AG04450 (cell line): Measurements from ENCODE around the gene ACVR2B. TPM values are rescaled to one million over a fixed set of nuclear protein-coding genes. Genes with fewer than 3 reads are reported as not detected.

ENCODE experiments used
- CTCF ChIA-PET: fragments of 300-600, 350-600 bp; formaldehyde crosslinking; extraction: SDS; loops from one replicate; lab custom pipeline; 2022; ENCODE audit warnings: antibody characterized with exemption, inconsistent platforms; lab: Charles Lee
- POLR2A ChIA-PET: fragments of 350-600 bp; formaldehyde crosslinking; extraction: SDS; loops from one replicate; lab custom pipeline; 2021; ENCODE audit warnings: antibody characterized with exemption, inconsistent platforms; lab: Yijun Ruan, JAX
- DNase-seq: peaks from one replicate; pipeline ENCODE4 v3.0.0-alpha.2; 2011; ENCODE audit warnings: low read depth, low spot score
- H3K27ac ChIP-seq: one replicate; pipeline ENCODE4 v1.5.1; 2012; ENCODE audit warnings: low read depth, low read length, control low read depth
- H3K27me3 ChIP-seq: one replicate; pipeline ENCODE4 v1.6.0; 2012; ENCODE audit warnings: low read length; ENCODE audit not compliant: control insufficient read depth, insufficient read depth
- H3K4me3 ChIP-seq: 2 replicates; pipeline ENCODE4 v1.5.1; 2011; ENCODE audit warnings: mild to moderate bottlenecking, low read depth, low read length, control low read depth
- H3K9me3 ChIP-seq: 2 replicates; pipeline ENCODE4 v1.5.1; 2012; ENCODE audit warnings: low read length; ENCODE audit not compliant: control insufficient read depth, insufficient read depth
- polyA plus RNA-seq: library from polyadenylated mRNA; depleted of rRNA; stranded (reverse); fragments of >200 nt; gene quantifications from 2 replicates; pipeline ENCODE4 v1.2.3, GENCODE V29; 2011
- TF ChIP-seq, protein P1 (sequence below): IDR thresholded peaks from 2 replicates; pipeline ENCODE4 v1.5.1; 2011; ENCODE audit warnings: low read depth, low read length, control low read depth, inconsistent platforms

ACVR2B gene
- polyA plus RNA-seq, 1 experiment, result 1.0 TPM

DNA sequence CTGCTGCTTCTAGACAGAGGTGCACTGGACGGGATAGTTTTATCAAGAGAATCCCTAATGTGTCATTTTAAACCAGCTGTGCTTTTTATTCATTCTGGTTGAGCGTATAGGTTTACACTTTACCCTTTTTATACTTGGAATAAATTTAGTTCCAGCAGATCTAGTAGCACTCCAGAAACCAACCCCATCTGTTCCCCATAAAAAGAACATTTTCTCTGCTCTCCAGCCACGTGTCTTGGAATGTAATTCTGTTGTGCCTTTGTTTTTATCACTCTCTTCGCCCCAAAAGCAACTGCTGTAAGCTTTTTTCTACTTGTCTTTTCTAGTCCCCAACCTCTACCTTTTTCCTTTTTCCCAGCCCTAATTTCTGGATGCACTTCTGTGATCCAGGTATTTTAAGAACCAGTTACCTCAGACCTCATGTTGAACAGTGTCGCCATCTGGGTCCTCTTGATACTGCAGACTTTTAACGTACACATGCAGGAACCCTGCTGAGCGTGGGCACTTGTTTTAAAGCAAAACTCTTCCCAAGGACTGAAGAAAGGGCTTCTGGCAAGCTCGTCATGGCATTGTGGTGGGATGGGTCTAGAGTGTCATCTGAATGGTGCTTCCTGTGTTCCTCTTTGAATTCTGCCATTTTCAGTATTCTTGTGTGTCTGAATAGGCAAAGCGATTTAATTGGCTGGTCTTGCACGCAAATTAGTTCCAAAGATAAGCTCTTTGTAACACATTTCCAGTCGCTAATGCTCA, 36.8 kb downstream of the ACVR2B start:
- Histone ChIP-seq H3K9me3 (no peaks in the 10 kb centered on the region), H3K27me3 (no peaks in the 10 kb centered on the region), H3K4me3 (no peak overlapping the region), H3K27ac (no peak overlapping the region)
- TF ChIP-seq, protein P1, sequence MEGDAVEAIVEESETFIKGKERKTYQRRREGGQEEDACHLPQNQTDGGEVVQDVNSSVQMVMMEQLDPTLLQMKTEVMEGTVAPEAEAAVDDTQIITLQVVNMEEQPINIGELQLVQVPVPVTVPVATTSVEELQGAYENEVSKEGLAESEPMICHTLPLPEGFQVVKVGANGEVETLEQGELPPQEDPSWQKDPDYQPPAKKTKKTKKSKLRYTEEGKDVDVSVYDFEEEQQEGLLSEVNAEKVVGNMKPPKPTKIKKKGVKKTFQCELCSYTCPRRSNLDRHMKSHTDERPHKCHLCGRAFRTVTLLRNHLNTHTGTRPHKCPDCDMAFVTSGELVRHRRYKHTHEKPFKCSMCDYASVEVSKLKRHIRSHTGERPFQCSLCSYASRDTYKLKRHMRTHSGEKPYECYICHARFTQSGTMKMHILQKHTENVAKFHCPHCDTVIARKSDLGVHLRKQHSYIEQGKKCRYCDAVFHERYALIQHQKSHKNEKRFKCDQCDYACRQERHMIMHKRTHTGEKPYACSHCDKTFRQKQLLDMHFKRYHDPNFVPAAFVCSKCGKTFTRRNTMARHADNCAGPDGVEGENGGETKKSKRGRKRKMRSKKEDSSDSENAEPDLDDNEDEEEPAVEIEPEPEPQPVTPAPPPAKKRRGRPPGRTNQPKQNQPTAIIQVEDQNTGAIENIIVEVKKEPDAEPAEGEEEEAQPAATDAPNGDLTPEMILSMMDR, result no peak
- CTCF ChIA-PET, result interaction anchor here (0.8 to 3.3 kb wide), 5 partner anchors 10 to 144 kb away, joined by 3 to 17 read pairs (median 15); partner anchors contain the start of gene XYLB
- POLR2A ChIA-PET, result no interaction called here
- no peak for DNase-seq

DNA sequence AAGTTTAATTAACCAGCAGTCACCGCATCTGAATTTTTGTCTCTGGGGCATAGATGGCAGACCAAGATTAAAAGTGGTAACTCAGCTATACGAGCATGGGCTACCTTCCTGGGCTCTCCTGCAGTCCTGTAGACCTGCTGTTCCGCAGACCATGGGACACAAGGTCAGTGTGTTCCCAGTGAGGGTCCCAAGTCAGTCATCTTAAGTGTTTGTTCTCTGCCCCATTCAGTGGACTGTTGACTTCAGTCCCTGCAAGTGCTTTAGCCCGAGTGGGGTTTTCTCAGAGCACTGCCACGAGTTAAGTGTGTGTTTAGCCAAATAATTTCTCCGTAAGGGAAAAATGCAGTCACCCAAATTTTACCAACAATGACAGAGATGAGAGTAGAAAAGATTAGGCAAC, 37.5 kb downstream of the ACVR2B start:
- Histone ChIP-seq H3K27ac (no peak overlapping the region), H3K27me3 (no peaks in the 10 kb centered on the region), H3K9me3 (peaks cover under 1% of the 10 kb centered on the region; the same call in 1 of the 2 replicates), H3K4me3 (no peak overlapping the region)
- TF ChIP-seq, protein P1, result no peak
- no peak for DNase-seq
- ChIA-PET CTCF (interaction anchor here (1.4 to 3.3 kb wide), 4 partner anchors 11 to 145 kb away, joined by 3 to 17 read pairs (median 16); partner anchors contain the start of gene XYLB), POLR2A (no interaction called here)

DNA sequence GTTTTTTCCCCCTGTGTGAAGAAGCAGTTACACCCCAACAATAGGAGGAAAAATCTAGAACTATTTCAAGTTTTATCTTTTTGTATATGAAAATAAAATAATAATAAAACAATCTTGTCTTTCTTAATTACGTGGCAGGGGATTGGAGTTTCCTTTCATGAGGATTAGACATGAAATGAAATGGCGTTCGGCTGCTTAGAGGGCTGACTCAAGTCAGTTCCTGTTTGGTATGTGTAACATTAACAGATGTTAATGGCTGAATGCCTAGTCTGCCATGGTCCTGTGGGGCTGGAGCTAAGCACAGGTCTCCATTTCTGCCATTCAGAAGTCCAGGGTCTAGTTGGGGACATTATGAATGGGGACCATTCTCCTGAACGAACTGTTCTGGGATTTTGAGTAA, 39.3 kb downstream of the ACVR2B start:
- peak; percentile 49 for DNase-seq
- TF ChIP-seq, protein P1, result no peak
- peaks cover 2% of the 10 kb centered on the region; the same call in 1 of the 2 replicates for H3K9me3 ChIP-seq
- H3K4me3 ChIP-seq, result no peak overlapping the region
- ChIA-PET POLR2A (no interaction called here), CTCF (interaction anchor here (0.6 to 1.9 kb wide), 6 partner anchors 13 to 556 kb away, joined by 3 to 6 read pairs (median 4); partner anchors contain the start of gene XYLB)
- H3K27ac ChIP-seq, result no peak overlapping the region
- no peaks in the 10 kb centered on the region for H3K27me3 ChIP-seq

DNA sequence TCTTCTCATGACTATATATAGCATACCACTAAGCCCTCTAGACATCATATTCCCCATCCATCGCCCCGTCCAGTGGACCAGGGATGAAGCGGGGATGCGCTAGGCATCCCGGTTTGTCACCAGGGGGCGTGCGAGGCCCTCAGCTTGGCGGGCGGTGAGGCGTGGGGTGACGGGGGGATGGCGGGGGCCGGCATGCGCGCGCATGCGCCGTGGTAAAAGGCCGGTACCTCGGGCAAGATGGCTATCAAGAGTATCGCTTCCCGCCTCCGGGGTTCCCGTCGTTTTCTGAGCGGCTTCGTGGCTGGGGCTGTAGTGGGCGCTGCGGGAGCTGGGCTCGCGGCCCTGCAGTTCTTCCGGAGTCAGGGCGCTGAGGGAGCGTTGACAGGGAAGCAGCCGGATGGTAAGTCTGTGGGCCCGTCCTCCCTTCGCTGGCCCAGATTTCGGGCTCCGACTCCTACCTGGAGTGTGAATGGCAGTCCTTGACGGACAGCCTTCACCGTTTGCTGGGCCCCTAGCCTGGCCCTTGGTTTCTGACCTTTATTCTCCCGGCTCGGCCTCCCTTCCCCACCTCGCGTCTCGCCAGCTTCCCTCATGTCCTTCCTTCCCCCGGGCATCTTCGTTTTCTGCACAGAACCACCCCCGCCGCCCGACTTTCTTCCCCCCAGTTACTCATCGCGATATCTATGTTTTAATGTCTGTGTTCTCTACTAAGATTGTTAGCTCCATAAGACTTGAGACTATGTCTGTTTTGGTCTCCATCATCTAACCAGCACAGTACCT, 42.6 kb downstream of the ACVR2B start, which contains the start of gene EXOG:
Gene EXOG, plus strand, starts transcription at position 210 of the 780 bp plus-strand sequence. Its CDS starts 28 bp downstream, at position 238.
- TF ChIP-seq, protein P1, result peak; percentile 88
- H3K27ac ChIP-seq, result peak within 1 kb of the TSS; percentile 71
- peak within 1 kb of the TSS; percentile 89 for H3K4me3 ChIP-seq
- H3K27me3 ChIP-seq, result no peaks in the 10 kb centered on the region
- ChIA-PET POLR2A (interaction anchor here (0.6 to 1.0 kb wide), 8 partner anchors 12 to 457 kb away, joined by 3 to 16 read pairs (median 4); partner anchors contain the start of gene DLEC1), CTCF (interaction anchor here (0.6 to 3.1 kb wide), 46 partner anchors 9 to 1690 kb away, joined by 3 to 35 read pairs (median 5); partner anchors contain the start of genes ACAA1 and XYLB)
- DNase-seq, result peak; percentile 82
- H3K9me3 ChIP-seq, result peaks cover 2% of the 10 kb centered on the region; the same call in 1 of the 2 replicates
